Cardiac muscle cell (in vitro differentiated cells and primary cell): ENCODE results near the gene LRP2BP. TPM values are rescaled to one million over a fixed set of nuclear protein-coding genes. Genes with fewer than 3 reads are reported as not detected.

Experiments
- DNase-seq, 2 donors: peaks; one replicate each; pipeline versions ENCODE4 v3.0.0 to v3.0.0-alpha.2; 2010 to 2017; ENCODE audit warnings: low read depth in 1 of 2, low spot score in 1 of 2
- H3K27ac ChIP-seq: fragments of 200-600 bp; sonication (generic); 2 replicates; pipeline ENCODE4 v1.5.1; 2016
- H3K27me3 ChIP-seq: fragments of 200-600 bp; sonication (generic); 2 replicates; pipeline ENCODE4 v1.6.0; 2016; ENCODE audit warnings: control low read depth
- H3K36me3 ChIP-seq: fragments of 200-600 bp; sonication (generic); 2 replicates; pipeline ENCODE4 v1.5.1; 2016; ENCODE audit warnings: control low read depth
- H3K4me1 ChIP-seq: fragments of 200-600 bp; sonication (generic); 2 replicates; pipeline ENCODE4 v1.8.1; 2017; ENCODE audit warnings: low read depth, mild to moderate bottlenecking, mixed run types
- H3K4me3 ChIP-seq: fragments of 200-600 bp; sonication (generic); 2 replicates; pipeline ENCODE4 v1.5.1; 2016; ENCODE audit warnings: mild to moderate bottlenecking
- H3K9me3 ChIP-seq: fragments of 200-600 bp; sonication (generic); 2 replicates; pipeline ENCODE4 v1.5.1; 2017; ENCODE audit warnings: low read depth, mild to moderate bottlenecking, control low read depth
- CTCF ChIP-seq: IDR thresholded peaks from 2 replicates; pipeline ENCODE4 v1.5.1; 2012; ENCODE audit warnings: low read depth, mild to moderate bottlenecking, low read length
- polyA plus RNA-seq: library from polyadenylated mRNA; unstranded; fragments of >200 nt; fragmentation: Nextera tagmentation; extraction: Ambion mirVana; gene quantifications from 2 replicates; pipeline ENCODE4 v1.2.1, GENCODE V29; 2016
- total RNA-seq: library from RNA; depleted of rRNA; stranded (reverse); fragments of >200 nt; gene quantifications from 2 replicates; pipeline ENCODE4 v1.2.3, GENCODE V29; 2016

Gene LRP2BP
- total and polyA plus RNA-seq, 2 experiments from 2014 or later = 0.63 to 1.0 TPM

DNA sequence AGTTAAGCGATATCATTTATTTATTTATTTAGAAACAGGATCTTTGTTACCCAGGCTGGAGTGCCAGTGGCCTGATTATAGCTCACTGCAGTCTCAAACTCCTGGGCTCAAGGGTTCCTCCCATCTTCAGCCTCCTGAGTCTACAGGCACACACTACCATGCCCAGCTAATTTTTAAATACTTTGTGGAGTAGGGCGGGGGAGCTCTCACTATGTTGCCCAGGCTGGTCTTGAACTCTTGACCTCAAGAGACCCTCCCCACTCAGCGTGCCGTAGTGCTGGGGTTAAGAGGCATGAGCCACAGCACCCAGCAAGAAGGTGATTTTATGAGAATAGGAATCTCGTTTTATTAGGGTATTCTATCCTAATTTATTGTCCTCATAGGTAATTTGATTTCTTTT is 33.9 kb upstream of the LRP2BP start:
- DNase-seq = no peak
- no peak for TF ChIP-seq CTCF
- H3K4me3 ChIP-seq = no peak overlapping the region

GRCh38 chr4:185426960-185427688 is 31.4 kb upstream of the LRP2BP start:
- Histone ChIP-seq H3K36me3 (no peaks in the 10 kb centered on the region), H3K4me1 (peaks cover 7% of the 10 kb centered on the region), H3K27ac (no peak overlapping the region), H3K9me3 (no peaks in the 10 kb centered on the region), H3K4me3 (no peak overlapping the region), H3K27me3 (no peaks in the 10 kb centered on the region)
- no peak for TF ChIP-seq CTCF
- DNase-seq = no peak

More for the DNA sequence above, 33.9 kb upstream of the LRP2BP start:
- H3K36me3 ChIP-seq = no peaks in the 10 kb centered on the region
- no peak overlapping the region for H3K27ac ChIP-seq
- peaks cover 2% of the 10 kb centered on the region for H3K4me1 ChIP-seq
- no peaks in the 10 kb centered on the region for H3K27me3 ChIP-seq
- no peaks in the 10 kb centered on the region for H3K9me3 ChIP-seq

DNA sequence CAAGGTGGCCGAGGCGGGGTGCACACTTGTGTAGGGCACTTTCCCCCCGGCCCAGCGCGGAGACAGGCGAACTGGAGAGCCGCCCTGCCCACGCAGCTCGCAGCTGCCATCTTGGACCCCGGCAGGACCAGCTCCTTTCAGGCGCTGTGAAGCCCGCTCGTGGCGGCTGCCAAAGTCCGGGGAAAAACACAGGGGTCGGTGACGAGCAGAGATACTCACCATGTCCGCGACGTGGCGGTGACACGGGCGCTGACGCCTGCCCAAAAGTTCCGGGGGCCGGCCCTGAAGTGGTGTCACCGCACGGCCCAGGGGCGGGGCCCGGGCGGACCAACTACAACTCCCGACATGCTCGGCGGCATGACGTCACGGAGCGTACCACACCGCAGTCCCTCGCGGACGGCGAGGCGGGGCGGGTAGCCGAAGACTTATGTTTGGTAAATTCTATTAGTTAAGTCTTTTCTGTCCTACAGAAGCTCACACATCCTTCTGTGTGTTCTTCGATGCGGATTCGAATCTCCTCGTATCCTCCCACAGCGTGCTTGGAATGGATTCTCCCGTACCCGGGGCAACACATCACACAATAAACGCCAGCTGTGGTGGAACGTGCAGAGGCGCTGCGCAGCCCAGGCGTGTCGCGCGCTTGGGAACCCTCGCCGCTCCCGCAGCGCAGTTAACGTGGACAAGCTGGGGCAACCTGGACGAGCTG is 30.1 kb upstream of the LRP2BP start, which contains the start of gene UFSP2:
Gene UFSP2, minus strand, starts transcription at position 318 of the 706 bp plus-strand sequence. Its CDS starts 96 bp downstream, at position 222.
- Histone ChIP-seq H3K36me3 (no peaks in the 10 kb centered on the region), H3K27me3 (no peaks in the 10 kb centered on the region), H3K4me3 (peak within 1 kb of the TSS; percentile 76), H3K9me3 (no peaks in the 10 kb centered on the region), H3K27ac (peak within 1 kb of the TSS; percentile 98), H3K4me1 (peaks cover 7% of the 10 kb centered on the region)
- peak; percentile 88 to 94 for DNase-seq
- no peak for TF ChIP-seq CTCF

- Histone ChIP-seq H3K4me1 (peaks cover 7% of the 10 kb centered on the region), H3K9me3 (no peaks in the 10 kb centered on the region), H3K27me3 (no peaks in the 10 kb centered on the region), H3K4me3 (peak overlapping the region; percentile 76), H3K36me3 (peaks cover 4% of the 10 kb centered on the region), H3K27ac (peak overlapping the region; percentile 98)
- peak in 1 of 2 donors; percentile 2 for DNase-seq
- TF ChIP-seq CTCF = no peak
Measured at GRCh38 chr4:185424905-185425646, 29.4 kb upstream of the LRP2BP start.

- Histone ChIP-seq H3K9me3 (no peaks in the 10 kb centered on the region), H3K27ac (no peak overlapping the region), H3K4me3 (no peak overlapping the region), H3K27me3 (no peaks in the 10 kb centered on the region), H3K4me1 (peaks cover 7% of the 10 kb centered on the region), H3K36me3 (peaks cover 16% of the 10 kb centered on the region)
- peak in 1 of 2 donors; percentile 75 for DNase-seq
- TF ChIP-seq CTCF = no peak
Measured at GRCh38 chr4:185421366-185422124, 25.8 kb upstream of the LRP2BP start.
